MM.1S (cell line): Measurements from ENCODE around the gene BCKDK.
"Not testable (repeated sequence)": the region's sequence is repeated elsewhere in the genome, so short reads cannot be mapped to it uniquely, and the experiment has no call there.

ENCODE experiments used
- DNase-seq: peaks from one replicate; pipeline ENCODE4 v3.0.0-alpha.2; 2015
- H2AFZ ChIP-seq: fragments of 300-600 bp; sonication (generic); 2 replicates; pipeline ENCODE4 v1.6.0; 2016; ENCODE audit warnings: antibody characterized with exemption, low read length
- H3F3A ChIP-seq: fragments of 300-600 bp; sonication (generic); 2 replicates; pipeline ENCODE4 v1.6.1; 2016; ENCODE audit warnings: mild to moderate bottlenecking, antibody characterized with exemption, low read length, moderate library complexity, mixed read lengths; ENCODE audit not compliant: insufficient read depth
- H3K27ac ChIP-seq: fragments of 300-600 bp; sonication (generic); 2 replicates; pipeline ENCODE4 v1.5.1; 2016; ENCODE audit warnings: mild to moderate bottlenecking, low read length
- H3K27me3 ChIP-seq: fragments of 300-600 bp; sonication (generic); replicated peaks from 2 replicates; pipeline ENCODE4 v1.6.0; 2016; ENCODE audit warnings: low read length; ENCODE audit not compliant: insufficient read depth
- H3K36me3 ChIP-seq: fragments of 300-600 bp; sonication (generic); replicated peaks from 2 replicates; pipeline ENCODE4 v1.6.1; 2016; ENCODE audit warnings: mild to moderate bottlenecking, low read length, mixed read lengths; ENCODE audit not compliant: insufficient read depth
- H3K4me1 ChIP-seq: fragments of 300-600 bp; sonication (generic); 2 replicates; pipeline ENCODE4 v1.6.1; 2016; ENCODE audit warnings: low read length, mixed read lengths
- H3K4me2 ChIP-seq: fragments of 300-600 bp; sonication (generic); 2 replicates; pipeline ENCODE4 v1.6.0; 2016; ENCODE audit warnings: low read depth, low read length
- H3K4me3 ChIP-seq: fragments of 300-600 bp; sonication (generic); 2 replicates; pipeline ENCODE4 v1.5.1; 2016; ENCODE audit warnings: low read length, mixed read lengths
- H3K79me2 ChIP-seq: fragments of 300-600 bp; sonication (generic); 2 replicates; pipeline ENCODE4 v1.6.1; 2016; ENCODE audit warnings: mixed run types, low read length, mixed read lengths
- H3K9ac ChIP-seq: fragments of 300-600 bp; sonication (generic); 2 replicates; pipeline ENCODE4 v1.6.1; 2016; ENCODE audit warnings: low read length, mixed read lengths
- H3K9me2 ChIP-seq: fragments of 300-600 bp; sonication (generic); replicated peaks from 2 replicates; pipeline ENCODE4 v1.6.1; 2016; ENCODE audit warnings: mild to moderate bottlenecking, low read length, mixed read lengths; ENCODE audit not compliant: insufficient read depth
- H3K9me3 ChIP-seq: fragments of 300-600 bp; sonication (generic); replicated peaks from 2 replicates; pipeline ENCODE4 v1.6.1; 2016; ENCODE audit warnings: mild to moderate bottlenecking, low read length, mixed read lengths; ENCODE audit not compliant: insufficient read depth
- H4K20me1 ChIP-seq: fragments of 300-600 bp; sonication (generic); 2 replicates; pipeline ENCODE4 v1.6.1; 2016; ENCODE audit warnings: mild to moderate bottlenecking, low read length, moderate library complexity, mixed read lengths; ENCODE audit not compliant: insufficient read depth
- CTCF ChIP-seq: fragments of 300-600 bp; sonication (generic); IDR thresholded peaks from 2 replicates; pipeline ENCODE4 v1.5.1; 2016; ENCODE audit warnings: antibody characterized with exemption, low read length, mixed read lengths
- EZH2 ChIP-seq: fragments of 300-600 bp; sonication (generic); optimal IDR thresholded peaks from 2 replicates; pipeline ENCODE3; 2017; ENCODE audit warnings: low read depth, mild to moderate bottlenecking, antibody characterized with exemption, low read length, mixed read lengths
- EZH2phosphoT487 ChIP-seq: fragments of 300-600 bp; sonication (generic); IDR thresholded peaks from 2 replicates; pipeline ENCODE4 v1.6.1; 2018; ENCODE audit warnings: antibody characterized with exemption, low read length

The BCKDK gene

DNA sequence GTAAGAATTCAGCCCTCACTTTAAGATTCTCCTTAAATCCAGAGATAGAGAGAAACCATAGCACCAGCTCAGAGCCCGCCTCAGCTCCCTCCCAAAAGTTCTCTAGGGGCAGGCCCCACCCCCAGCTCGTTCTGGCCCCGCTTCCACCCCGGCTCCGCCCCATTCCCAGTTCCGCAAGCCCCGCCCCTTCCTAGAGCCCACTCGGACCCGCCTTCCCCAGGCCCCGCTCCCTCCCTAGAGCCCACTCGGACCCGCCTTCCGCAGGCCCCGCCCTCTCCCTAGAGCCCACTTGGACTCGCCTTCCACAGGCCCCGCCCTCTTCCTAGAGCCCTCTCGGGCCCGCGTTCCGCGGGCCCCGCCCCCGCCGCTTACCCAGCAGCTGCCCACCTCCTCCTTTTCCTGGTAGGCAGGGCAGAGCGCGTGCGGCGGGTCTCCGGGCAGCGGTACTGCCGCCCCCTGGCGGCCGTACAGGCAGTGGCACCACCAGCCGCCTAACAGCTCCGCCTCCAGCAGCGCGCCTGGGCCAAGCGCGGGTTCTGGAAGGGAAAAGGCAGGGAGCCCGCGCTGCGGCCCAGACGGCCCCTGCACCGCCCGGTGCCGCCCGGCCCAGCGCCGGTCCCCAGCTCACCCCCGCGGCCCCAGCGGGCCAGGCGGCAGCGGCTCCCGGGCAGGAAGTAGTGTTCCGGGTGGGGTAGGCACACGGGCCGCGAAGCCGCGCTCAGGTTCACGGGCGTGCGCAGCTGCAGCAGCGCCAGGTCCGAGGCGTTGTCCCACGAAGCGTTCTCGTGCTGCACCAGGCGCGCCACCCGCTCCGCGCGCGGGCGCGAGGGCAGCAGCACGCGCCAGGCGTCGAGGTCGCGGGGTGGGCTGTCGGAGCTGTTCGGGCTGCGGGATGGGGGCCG lies 34.2 kb downstream of the BCKDK start:
- H3K9me3 ChIP-seq = no peaks in the 10 kb centered on the region
- H3K79me2 ChIP-seq = no peaks in the 10 kb centered on the region
- peaks cover 8% of the 10 kb centered on the region for H3K4me1 ChIP-seq
- peak; percentile 98 for DNase-seq
- no peak overlapping the region; the same call in 1 of the 2 replicates for H3K27ac ChIP-seq
- peaks cover 33% of the 10 kb centered on the region for H3K27me3 ChIP-seq
- H3K9ac ChIP-seq = peak overlapping the region; percentile 10; the same call in 1 of the 2 replicates
- TF ChIP-seq EZH2phosphoT487 (no peak), CTCF (peak; percentile 80), EZH2 (no peak)
- H4K20me1 ChIP-seq = no peaks in the 10 kb centered on the region
- no peaks in the 10 kb centered on the region for H3F3A ChIP-seq
- peak overlapping the region; percentile 45 for H3K4me3 ChIP-seq
- no peaks in the 10 kb centered on the region for H3K9me2 ChIP-seq
- peak overlapping the region; percentile 80 for H2AFZ ChIP-seq
- peak overlapping the region; percentile 83 for H3K4me2 ChIP-seq
- no peaks in the 10 kb centered on the region for H3K36me3 ChIP-seq

GRCh38 chr16:31143011-31143693 lies 35.0 kb downstream of the BCKDK start:
- Histone ChIP-seq H3K9me3 (no peaks in the 10 kb centered on the region), H3F3A (no peaks in the 10 kb centered on the region), H3K27ac (no peak overlapping the region), H3K4me1 (peaks cover 8% of the 10 kb centered on the region), H3K4me3 (peak overlapping the region; percentile 45; the same call in 1 of the 2 replicates), H3K4me2 (peak overlapping the region; percentile 76), H2AFZ (peak overlapping the region; percentile 77; the same call in 1 of the 2 replicates), H4K20me1 (no peaks in the 10 kb centered on the region), H3K27me3 (peaks cover 41% of the 10 kb centered on the region), H3K36me3 (no peaks in the 10 kb centered on the region), H3K9ac (no peak overlapping the region), H3K79me2 (no peaks in the 10 kb centered on the region), H3K9me2 (no peaks in the 10 kb centered on the region)
- DNase-seq = no peak
- TF ChIP-seq EZH2phosphoT487 (no peak), CTCF (no peak), EZH2 (no peak)

DNA sequence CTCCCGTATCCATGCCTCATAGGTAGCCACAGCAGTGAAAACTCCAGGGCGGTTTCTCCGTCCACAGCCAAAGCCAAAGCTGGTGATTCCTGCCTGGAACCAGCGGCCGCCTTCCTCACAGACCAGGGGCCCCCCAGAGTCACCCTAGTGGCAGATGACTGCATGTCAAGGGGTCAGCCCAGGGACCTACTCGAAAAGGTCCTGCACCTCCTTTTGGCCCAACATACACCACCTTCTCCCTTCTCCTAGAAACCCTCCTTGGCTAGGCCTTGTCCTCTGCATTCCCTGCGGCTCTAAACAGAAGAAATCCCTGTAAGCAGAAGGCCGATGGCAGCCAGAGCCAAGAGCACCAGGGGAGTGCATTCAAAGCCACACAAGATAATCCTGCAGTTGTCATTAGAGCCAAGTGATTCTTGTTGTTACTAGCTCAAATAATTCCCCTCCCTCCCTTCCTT lies 35.5 kb downstream of the BCKDK start:
- Histone ChIP-seq H3K9ac (no peak overlapping the region), H3K4me1 (peaks cover 8% of the 10 kb centered on the region), H3K27me3 (peaks cover 41% of the 10 kb centered on the region), H3K36me3 (no peaks in the 10 kb centered on the region), H3F3A (no peaks in the 10 kb centered on the region), H3K9me3 (no peaks in the 10 kb centered on the region), H2AFZ (no peak overlapping the region), H3K79me2 (no peaks in the 10 kb centered on the region), H3K27ac (no peak overlapping the region), H4K20me1 (no peaks in the 10 kb centered on the region), H3K4me2 (no peak overlapping the region), H3K4me3 (no peak overlapping the region), H3K9me2 (no peaks in the 10 kb centered on the region)
- DNase-seq = no peak
- TF ChIP-seq EZH2phosphoT487 (no peak), CTCF (no peak), EZH2 (no peak)

DNA sequence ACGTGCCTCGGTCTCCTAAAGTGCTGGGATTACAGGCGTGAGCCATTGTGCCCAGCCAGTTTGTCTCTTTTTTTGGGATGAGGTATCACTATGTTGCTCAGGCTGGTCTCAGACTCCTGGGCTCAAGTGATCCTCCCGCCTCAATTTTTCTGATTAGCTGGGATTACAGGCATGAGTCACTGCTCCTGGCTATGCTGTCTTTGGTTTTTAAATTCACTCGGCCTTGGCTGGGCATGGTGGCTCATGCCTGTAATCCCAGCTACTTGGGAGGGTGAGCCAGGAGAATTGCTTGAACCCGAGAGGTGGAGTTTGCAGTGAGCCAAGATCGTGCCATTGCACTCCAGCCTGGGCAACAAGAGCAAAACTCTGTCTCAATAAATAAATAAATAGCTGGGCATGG lies 36.2 kb downstream of the BCKDK start:
- H3K4me1 ChIP-seq, H3K9me3 ChIP-seq, H3K9me2 ChIP-seq, H3K79me2 ChIP-seq, H2AFZ ChIP-seq, H3K4me2 ChIP-seq, H4K20me1 ChIP-seq, DNase-seq, H3K36me3 ChIP-seq, H3K9ac ChIP-seq, H3F3A ChIP-seq, H3K27ac ChIP-seq, H3K4me3 ChIP-seq: not testable (repeated sequence)
- peaks cover 41% of the 10 kb centered on the region for H3K27me3 ChIP-seq
